GM18507 (cell line): ENCODE measurements around the gene GPC6.

Experiments used
- DNase-seq: peaks from one replicate; pipeline ENCODE4 v3.0.0; 2011; ENCODE audit warnings: low read depth; ENCODE audit not compliant: insufficient read length; ENCODE audit errors: extremely low spot score
- FAIRE-seq: peaks from 2 replicates; lab custom pipeline; 2011; peaks lifted over from hg19 to GRCh38; lab: Jason Lieb, UNC

Gene GPC6

DNA sequence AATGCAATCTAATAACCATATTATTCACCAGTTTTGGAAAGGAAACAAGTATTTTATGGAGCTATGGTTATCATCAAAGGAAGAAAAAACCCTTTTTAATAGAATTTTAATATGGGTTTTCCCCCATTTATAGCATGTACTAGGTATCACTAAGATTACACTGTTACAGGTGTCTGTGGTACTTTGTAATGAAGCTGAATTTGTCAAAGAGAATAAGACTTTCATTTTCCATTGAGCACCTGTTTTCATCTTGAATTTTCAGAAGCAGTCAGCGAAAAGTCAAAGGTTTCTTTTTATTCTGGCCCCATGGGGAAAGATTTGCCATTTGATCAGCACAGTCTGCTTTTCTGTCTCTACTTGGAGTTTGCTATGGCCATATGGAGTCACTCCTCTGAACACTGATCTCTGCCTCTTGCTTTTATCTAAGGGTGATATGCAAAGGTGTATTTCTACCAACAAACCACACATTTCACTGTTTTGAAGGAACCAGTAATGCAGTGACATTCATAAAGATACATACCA is 662.9 kb downstream of the GPC6 start:
- FAIRE-seq (no peak), DNase-seq (no peak)

- FAIRE-seq: no peak
- no peak for DNase-seq
Observed at GRCh38 chr13:93899981-93900380, 673.4 kb downstream of the GPC6 start.

DNA sequence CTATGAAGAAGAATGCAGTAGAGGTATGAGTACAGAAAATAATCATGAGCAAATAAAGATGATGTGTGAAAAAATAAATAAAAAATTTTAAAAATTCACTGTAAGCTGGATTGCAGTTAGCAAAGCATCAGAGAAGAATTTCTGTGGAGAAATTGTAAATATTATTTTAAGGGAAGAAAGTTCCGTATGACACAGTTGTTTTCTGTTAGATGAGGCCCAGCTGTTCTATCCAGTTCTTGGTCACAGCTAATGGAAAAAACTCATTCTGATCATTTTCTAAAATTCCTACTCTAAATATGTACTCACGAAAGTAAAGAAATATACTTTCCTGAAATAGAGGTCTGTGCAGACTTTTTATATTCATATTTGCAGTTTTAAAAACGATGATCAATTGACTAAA is 674.1 kb downstream of the GPC6 start:
- no peak for DNase-seq
- no peak for FAIRE-seq

DNA sequence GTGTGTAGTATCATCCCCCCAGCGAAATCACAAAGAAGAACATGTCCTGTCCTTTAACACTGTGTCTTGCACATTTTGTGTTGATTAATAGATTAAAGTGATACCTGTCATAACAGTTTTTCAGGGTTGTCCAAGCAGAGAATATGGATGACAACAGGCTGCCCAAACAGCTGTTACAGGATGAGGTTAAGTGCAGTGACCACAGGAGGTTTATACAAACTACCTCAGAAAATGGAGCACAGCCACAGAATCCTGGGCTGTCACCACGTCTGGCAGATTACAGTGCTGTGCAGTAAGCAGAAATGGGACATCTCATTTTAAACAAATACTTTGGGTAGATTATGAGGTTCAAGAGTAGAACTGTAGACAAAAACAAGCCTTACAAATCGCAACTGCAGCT is 677.3 kb downstream of the GPC6 start:
- DNase-seq: no peak
- no peak for FAIRE-seq

GRCh38 chr13:93915269-93915809 is 688.7 kb downstream of the GPC6 start:
- no peak for DNase-seq
- no peak for FAIRE-seq

DNA sequence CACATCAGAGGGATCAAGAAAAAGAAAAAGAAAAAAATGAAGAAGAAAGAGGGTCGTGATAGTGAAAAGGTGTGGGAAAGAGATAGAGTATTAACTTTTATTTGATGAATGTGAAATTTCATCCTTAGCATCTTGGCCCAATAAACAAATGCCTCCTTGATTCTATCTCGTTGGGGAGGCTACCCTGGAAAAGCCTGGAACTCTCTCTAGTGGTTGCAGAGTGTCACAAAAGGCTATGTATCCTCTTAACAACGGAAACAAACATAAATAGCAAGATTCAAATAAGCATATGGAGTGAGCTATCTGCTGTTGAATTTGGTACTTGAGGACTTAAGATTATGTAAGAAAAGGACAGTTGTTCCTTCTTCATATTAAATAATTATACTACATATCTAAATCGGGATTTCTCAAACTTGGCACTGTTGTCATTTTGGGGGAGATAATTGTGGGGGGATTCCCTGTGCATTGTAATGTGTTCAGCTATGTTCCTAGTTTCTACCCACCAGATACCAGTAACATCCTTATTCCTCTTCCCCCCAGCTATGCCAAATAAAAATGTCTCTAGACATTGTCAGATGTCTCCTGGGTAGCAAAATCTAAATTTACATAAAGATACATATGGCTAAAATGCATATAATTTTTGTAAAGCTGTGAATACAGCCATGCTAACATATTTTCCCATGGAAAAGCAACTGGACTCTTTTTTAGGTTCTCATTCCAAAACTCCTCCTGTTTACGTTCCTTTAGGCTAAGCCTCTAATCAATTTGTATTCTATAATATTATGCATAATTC is 695.7 kb downstream of the GPC6 start:
- no peak for FAIRE-seq

DNA sequence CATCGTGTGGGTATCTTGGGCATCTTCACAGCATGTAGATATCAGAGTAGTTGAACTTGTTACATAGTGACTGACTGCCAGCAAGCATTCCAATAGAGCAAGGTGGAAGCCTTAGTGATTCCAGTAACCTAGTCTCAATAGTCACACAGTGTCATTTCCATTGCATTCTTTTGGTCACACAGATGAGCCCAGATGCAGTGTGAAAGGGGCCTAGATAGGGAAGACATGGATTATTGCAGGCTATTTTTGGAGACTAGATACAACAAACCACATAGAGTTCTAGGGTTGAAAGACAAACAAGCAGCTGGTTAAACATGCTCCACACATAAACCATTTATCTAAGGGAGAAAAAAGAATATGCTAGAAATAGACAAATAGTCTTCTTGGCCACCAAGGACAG is 699.4 kb downstream of the GPC6 start:
- no peak for FAIRE-seq
- no peak for DNase-seq

More for the DNA sequence above, 695.7 kb downstream of the GPC6 start:
- no peak for DNase-seq

GRCh38 chr13:93926425-93926824 is 699.8 kb downstream of the GPC6 start:
- DNase-seq: no peak
- FAIRE-seq: no peak

DNA sequence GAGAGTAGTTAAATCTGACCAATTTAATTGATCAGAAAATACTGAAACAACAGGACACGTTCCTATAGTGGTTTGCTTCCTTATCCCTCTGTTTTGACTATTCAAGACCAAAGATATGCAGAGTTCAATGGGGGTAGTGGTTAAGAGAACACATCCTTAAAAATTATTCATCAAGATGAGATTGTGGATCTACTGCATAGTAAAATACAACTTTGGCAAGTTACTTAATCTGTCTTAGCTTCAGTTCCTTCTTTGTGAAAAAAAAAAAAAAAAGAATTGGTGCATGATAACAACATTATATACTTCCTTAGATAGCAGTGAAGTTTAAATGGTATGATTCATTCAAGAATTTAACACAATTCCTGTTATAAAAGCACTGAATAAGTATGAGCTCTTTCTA is 700.8 kb downstream of the GPC6 start:
- FAIRE-seq: no peak
- no peak for DNase-seq

GRCh38 chr13:93932901-93933300 is 706.3 kb downstream of the GPC6 start:
- FAIRE-seq (no peak), DNase-seq (no peak)

- no peak for DNase-seq
- no peak for FAIRE-seq
Observed at GRCh38 chr13:93936901-93937300, 710.3 kb downstream of the GPC6 start.

- DNase-seq (no peak), FAIRE-seq (no peak)
Observed at GRCh38 chr13:93941444-93941843, 714.8 kb downstream of the GPC6 start.

GRCh38 chr13:93942016-93942415 is 715.4 kb downstream of the GPC6 start:
- DNase-seq (no peak), FAIRE-seq (no peak)

DNA sequence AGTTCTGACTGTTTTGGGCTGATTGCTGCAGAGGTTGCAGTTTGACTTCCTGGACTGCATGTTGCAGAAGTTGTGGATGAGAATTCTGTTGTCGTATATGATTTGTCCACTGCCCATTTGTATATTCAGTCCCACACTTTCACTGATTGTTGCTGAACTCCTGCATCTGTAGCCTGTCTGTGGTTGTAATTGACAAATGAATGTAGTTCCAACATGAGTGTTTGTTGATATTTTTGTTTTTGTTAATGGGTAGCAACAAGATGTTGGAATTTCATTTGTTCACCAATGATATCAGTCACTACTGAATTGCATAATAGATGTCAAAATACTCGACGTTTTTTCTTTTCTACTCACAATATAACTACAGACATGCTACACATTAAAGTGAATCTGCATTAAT is 719.0 kb downstream of the GPC6 start:
- DNase-seq (no peak), FAIRE-seq (no peak)

DNA sequence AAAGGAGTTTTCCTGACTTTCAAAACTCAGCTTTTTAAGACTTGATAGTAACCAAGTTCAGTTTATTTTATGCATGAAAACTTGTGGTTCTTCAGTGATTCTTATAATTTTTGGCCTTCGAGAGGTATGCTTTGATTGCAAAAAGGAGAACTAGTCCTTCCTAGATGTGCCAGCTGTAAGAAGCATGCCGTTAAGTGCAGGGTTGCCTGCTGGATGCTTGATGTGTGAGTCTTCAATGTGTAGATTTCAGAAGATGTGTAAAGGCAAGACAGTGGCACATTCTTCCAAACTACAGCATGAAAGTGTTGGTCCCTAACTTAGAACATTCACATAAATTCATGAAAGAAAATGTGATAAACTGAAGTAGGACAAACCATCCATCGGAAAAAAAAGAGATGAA is 720.4 kb downstream of the GPC6 start:
- FAIRE-seq: no peak
- DNase-seq: no peak

DNA sequence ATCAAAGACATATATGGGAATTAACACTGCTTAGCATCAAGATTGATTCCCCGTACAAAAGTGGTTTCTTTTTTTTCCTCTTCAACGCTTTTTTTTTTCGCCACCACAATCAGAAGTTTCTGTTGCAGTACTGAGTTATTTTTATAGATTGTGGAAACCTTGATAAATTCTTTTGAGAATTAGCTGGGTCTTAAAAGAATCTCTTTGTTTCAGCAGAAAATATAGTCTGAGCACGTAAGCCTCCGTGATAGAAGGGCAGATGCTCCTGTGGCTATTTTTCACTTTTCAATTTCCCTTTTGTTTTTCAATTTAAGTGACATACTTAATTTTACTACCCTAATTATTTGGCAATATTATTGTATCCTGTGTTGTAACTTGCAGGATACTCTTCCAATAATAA is 721.0 kb downstream of the GPC6 start:
- no peak for DNase-seq
- no peak for FAIRE-seq

GRCh38 chr13:93948162-93948922 is 721.7 kb downstream of the GPC6 start:
- DNase-seq (no peak), FAIRE-seq (no peak)

DNA sequence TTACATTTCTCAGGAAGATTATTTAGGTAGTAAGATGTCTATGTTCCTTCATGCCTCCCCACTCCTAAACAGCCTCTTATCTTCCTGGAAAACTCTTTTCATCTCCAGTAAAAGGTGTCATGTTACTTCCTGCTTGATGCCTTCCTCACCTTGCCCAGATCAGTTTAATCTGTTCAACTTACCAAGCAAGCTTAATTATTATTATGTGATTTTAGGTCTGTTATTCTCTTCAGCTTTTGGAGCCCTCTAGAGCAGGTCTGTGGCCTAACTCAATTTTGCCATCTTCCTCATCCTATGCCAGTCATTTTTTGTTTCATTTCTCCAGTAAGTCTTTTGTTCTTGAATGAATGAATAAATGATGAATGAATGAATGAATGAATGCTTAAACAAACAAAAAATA is 724.5 kb downstream of the GPC6 start:
- DNase-seq (no peak), FAIRE-seq (no peak)

DNA sequence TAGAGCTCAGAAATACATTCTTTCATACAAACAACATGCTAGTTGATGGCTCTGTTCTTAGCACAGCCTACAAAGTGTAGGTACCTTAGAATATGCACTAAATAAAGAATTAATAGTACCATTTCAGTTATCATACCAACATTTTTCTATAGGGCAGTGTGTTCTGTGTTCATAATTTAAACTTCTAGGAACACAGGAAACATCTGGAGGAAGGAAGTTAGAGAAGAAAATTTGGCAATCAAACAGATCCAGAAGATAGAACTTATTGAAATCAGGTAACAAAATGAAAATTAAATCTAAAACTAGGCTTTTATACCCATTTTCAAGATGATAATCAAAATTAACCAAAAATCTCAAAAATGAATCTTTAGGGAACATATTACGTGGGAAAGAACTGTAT is 725.3 kb downstream of the GPC6 start:
- FAIRE-seq (no peak), DNase-seq (no peak)

- no peak for FAIRE-seq
- DNase-seq: no peak
Observed at GRCh38 chr13:93953841-93954240, 727.2 kb downstream of the GPC6 start.

DNA sequence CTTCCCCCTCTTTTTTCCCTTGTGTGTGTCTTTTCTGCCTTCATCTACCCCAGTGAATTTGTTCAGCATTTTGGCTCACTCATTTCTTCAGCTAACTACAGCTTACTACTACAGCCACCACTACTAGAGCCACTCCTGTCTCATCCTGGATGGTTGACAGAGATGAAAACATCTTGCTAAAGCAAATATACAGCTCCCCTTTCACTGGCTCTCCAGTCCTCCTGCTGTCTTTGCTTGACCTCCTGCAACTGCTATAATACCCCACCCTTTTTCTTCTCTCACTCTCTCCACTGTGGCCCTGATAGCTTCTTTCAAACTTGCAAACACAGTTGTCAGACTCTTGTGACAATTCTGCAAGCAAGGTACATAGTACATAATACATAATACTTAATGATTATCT is 729.3 kb downstream of the GPC6 start:
- FAIRE-seq: no peak
- DNase-seq: no peak
